Hematopoietic multipotent progenitor cell treated with erythropoietin and hydrocortisone succinate and interleukin-3 and kit ligand, for 4 days (in vitro differentiated cells): ENCODE results near the gene UQCC2.

Source experiments
- DNase-seq: peaks from one replicate; pipeline ENCODE4 v3.0.0-alpha.2; 2015

UQCC2 gene

GRCh38 chr6:33671744-33672072 is 39.8 kb downstream of the UQCC2 start:
- no peak for DNase-seq

DNA sequence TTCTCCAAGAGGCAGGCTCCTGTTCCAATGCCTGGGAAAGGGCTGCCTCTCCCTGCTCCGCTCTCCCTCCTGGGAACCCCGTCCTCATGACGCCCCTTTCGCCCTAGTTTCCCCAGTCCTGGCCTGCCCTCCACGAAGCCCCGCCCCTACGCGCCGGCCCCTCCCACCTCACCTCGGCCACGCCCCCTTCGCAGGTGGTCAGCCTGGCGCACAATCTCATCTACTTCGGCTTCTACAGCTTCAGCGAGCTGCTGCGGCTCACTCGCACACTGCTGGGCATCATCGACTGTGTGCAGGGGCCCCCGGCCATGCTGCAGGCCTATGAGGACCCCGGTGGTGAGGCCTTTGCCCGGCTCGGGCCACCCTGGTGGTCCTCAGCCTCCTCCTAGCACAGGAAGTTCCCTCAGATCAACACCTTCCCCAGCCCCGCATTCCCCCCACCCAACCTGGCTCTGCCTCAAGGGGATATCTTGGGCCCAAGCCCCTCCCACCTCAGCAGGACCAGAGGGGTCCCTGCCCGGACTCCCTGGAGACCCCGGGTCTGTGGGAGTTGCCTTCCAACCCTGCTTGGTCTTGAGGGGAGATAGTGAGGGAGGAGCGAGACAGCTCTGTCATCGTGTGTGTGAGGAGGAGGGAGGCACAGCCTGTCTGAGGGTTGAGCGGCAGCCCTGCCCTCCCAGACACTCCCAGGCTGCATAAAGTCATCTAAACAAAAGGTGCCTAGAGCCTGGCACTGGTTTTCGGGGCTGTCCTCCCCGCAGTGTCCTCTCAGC is 40.3 kb downstream of the UQCC2 start:
- no peak for DNase-seq

DNA sequence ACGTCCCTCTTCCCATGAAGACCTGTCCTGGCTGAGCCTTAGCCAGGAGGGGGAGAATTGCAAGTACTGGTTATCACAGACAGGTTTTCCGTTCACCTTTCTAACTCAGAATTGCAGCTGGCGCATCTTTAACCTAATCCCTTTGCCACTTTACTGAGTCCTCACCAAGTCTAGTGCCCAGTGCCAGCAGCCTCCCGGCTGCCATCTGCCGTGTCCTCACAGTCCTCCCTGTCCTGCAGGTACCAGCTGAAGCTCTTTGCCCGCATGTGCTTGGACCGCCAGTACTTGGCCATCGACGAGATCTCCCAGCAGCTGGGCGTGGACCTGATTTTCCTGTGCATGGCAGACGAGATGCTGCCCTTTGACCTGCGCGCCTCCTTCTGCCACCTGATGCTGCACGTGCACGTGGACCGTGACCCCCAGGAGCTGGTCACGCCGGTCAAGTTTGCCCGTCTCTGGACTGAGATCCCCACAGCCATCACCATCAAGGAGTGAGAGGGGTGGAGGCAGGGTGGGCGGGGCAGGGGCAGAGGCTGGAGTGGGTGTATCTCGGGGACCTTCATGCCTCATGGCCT is 41.3 kb downstream of the UQCC2 start:
- DNase-seq: no peak

- peak; percentile 36 for DNase-seq
These were observed 42.6 kb downstream of the UQCC2 start for GRCh38 chr6:33668914-33669313.

GRCh38 chr6:33668328-33668727 is 43.2 kb downstream of the UQCC2 start:
- DNase-seq: no peak

DNA sequence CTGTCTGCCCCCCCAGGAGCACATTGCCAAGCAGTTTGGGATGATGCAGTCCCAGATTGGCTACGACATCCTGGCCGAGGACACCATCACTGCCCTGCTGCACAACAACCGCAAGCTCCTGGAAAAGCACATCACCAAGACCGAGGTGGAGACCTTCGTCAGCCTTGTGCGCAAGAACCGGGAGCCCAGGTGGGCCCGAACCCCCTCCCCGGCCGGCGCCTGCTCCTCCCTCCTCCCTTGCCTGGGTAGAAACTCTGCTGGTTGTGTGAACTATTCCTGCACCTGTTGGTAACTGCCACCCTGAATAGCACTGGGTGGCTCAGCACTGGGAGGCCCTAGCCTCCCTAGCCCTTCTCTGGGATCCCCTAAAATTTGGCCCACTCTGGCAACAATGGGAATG is 43.7 kb downstream of the UQCC2 start:
- DNase-seq: no peak

DNA sequence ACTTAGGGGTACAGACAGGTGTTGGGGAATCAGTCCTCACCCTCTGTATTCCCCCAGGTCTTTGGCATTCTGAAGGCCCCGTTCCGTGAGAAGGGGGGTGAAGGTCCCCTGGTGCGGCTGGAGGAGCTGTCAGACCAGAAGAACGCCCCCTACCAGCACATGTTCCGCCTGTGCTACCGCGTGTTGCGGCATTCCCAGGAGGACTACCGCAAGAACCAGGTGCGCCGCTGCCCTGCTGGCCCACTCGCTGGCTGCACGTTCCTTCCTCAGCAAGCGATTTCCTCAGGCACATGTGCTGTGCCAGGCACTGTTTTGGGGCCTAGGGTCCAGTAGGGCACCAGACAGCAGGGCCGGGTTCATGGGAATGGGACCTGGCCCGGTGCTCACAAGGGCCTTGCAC is 44.4 kb downstream of the UQCC2 start:
- DNase-seq: no peak

DNA sequence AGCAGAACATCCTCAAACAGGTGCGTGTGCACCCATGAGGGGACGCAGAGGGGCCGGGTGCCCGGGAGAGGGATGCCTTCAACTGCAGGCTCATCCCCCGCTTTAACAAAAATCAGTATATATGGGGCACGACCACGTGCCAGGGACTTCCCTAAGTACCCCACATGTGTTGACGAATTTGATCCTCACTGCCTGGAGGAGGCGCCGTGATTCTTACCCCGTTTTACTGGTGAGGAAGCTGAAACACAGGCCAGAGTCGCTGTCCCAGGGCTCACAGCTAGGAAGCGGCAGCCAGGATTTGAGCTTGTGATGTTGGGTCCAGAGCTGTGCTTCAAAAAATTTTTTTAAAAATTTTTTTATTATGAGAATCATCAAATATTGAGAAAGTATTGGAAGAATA is 45.5 kb downstream of the UQCC2 start:
- peak; percentile 26 for DNase-seq

DNA sequence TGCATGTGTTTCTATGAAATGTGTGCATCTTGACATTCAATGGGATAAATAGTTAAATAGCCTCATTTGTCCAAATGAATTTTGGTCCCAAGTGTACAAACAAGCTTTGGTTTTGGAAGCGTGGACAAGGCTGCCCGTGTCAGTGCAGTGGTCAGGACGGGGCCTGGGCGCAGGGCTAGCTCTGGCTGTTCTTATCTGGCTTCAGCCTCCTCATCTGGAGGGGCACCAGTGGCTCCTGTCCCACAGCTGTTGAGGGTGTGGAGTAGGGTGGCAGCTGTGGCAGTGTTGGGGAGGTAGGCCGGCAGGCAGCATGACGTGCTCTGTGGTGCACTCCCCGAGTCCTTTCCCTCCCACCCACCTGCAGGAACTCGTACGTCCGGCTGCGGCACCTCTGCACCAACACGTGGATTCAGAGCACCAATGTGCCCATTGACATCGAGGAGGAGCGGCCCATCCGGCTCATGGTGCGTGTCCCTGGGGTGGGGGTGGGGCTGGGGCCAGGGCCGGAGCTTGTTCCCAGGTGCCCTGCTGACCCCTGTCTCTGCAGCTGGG is 46.9 kb downstream of the UQCC2 start:
- no peak for DNase-seq

- DNase-seq: no peak
These were observed 47.6 kb downstream of the UQCC2 start for GRCh38 chr6:33663727-33664449.

DNA sequence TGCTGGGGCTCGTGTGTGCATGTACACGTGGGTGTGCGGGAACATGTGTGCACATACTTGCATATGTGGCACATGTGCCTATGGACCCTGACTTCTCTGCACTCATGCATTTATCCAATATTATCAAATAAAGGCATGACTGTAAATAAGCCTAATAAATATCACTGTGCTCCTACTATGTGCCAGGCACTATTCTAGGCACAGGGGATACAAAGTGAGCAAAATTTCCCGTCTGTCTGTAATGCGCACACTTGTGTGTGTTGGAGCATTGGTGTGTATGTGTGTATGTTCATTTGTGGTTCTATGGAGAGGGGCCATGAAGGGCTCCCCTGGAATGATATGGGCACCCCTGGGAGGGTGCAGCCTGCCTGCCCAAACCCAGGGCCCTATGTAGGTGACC is 48.5 kb downstream of the UQCC2 start:
- no peak for DNase-seq

- no peak for DNase-seq
These were observed 49.2 kb downstream of the UQCC2 start for GRCh38 chr6:33662318-33662717.

GRCh38 chr6:33661106-33661838 is 50.2 kb downstream of the UQCC2 start:
- no peak for DNase-seq

DNA sequence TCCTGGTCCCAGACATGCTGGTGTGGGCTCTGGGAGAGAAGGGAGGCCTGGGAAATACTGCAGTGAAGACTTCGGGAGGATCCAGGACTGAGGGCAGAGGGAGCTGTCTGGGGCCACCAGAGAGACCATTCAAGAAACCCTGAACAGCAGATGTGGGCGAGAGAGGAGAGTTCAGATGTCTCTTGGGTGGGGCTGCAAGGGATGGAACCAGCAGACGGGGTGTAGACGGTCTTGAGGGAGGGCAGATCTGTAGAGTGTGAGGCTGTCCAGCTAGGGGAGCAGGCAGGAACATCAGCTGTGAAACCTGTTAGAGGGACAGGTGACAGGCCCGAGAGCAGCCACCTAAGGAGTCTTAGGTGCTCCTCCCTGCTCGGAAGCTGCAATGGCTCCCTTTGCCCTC is 51.5 kb downstream of the UQCC2 start:
- DNase-seq: no peak

GRCh38 chr6:33658982-33659689 is 52.4 kb downstream of the UQCC2 start:
- no peak for DNase-seq

- DNase-seq: no peak
These were observed 54.7 kb downstream of the UQCC2 start for GRCh38 chr6:33656844-33657243.

- no peak for DNase-seq
These were observed 56.5 kb downstream of the UQCC2 start for GRCh38 chr6:33654831-33655554.

GRCh38 chr6:33652002-33652401 is 59.5 kb downstream of the UQCC2 start:
- no peak for DNase-seq

DNA sequence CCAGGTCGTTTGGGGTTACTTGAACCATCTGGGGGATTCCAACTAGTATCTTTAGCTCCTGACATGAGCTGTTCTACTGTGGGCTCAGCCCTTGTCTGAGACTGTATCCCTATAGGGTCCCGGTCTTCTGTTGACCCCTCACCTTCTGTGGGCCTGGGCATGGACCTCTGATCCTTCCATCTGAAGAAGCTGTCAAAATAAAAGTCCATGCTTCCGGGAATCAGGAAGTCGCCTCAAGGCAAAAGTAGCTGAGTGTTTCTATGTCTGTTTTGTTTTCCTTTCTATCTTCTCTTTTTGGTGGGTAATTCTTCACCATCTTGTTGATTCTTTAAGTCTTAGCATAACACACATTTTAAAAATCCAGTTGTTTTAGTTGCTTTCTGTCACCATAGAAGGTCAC is 60.1 kb downstream of the UQCC2 start:
- no peak for DNase-seq
